ENCODE results near the gene DHRS3. TPM values are rescaled to one million over a fixed set of nuclear protein-coding genes. Genes with fewer than 3 reads are reported as not detected.
"Not testable (repeated sequence)": the region's sequence is repeated elsewhere in the genome, so short reads cannot be mapped to it uniquely, and the experiment has no call there.

The DHRS3 gene
- total RNA-seq = 64.1 and 75.4 TPM in 2 replicates

- DNase-seq (ENCODE audit: low read depth in 2 of 2) = peak; percentile 68 to 89
These were observed at the start of gene DHRS3 for GRCh38 chr1:12617901-12618660. TSS of gene DHRS3 (minus strand) at chr1:12618210. CDS start at chr1:12617348, 862 bp downstream.

- DNase-seq (ENCODE audit: low read depth in 2 of 2) = peak in 1 of 2 donors; percentile 24
These were observed 48.2 kb upstream of the DHRS3 start for GRCh38 chr1:12666141-12666735.

- no peak for DNase-seq (ENCODE audit: low read depth in 2 of 2)
These were observed 47.5 kb upstream of the DHRS3 start for GRCh38 chr1:12665511-12665910.

- no peak for DNase-seq (ENCODE audit: low read depth in 2 of 2)
These were observed 44.5 kb upstream of the DHRS3 start for GRCh38 chr1:12662556-12662955.

- DNase-seq (ENCODE audit: low read depth in 2 of 2) = no peak
These were observed 43.7 kb upstream of the DHRS3 start for GRCh38 chr1:12661606-12662219.

- DNase-seq (ENCODE audit: low read depth in 2 of 2) = peak; percentile 75 to 77
These were observed 40.8 kb upstream of the DHRS3 start for GRCh38 chr1:12658531-12659453.

- DNase-seq (ENCODE audit: low read depth in 2 of 2) = not testable (repeated sequence)
These were observed 40.0 kb upstream of the DHRS3 start for GRCh38 chr1:12657885-12658512.

GRCh38 chr1:12657060-12657884 is 39.3 kb upstream of the DHRS3 start:
- no peak for DNase-seq (ENCODE audit: low read depth in 2 of 2)

GRCh38 chr1:12656575-12656974 is 38.6 kb upstream of the DHRS3 start:
- DNase-seq (ENCODE audit: low read depth in 2 of 2) = no peak

- DNase-seq (ENCODE audit: low read depth in 2 of 2) = no peak
These were observed 36.6 kb upstream of the DHRS3 start for GRCh38 chr1:12654657-12655056.

- DNase-seq (ENCODE audit: low read depth in 2 of 2) = peak in 1 of 2 donors; percentile 12
These were observed 36.1 kb upstream of the DHRS3 start for GRCh38 chr1:12654004-12654567.

GRCh38 chr1:12649971-12650421 is 32.0 kb upstream of the DHRS3 start:
- DNase-seq (ENCODE audit: low read depth in 2 of 2) = no peak

- DNase-seq (ENCODE audit: low read depth in 2 of 2) = no peak
These were observed 30.7 kb upstream of the DHRS3 start for GRCh38 chr1:12648741-12649140.

- not testable (repeated sequence) for DNase-seq (ENCODE audit: low read depth in 2 of 2)
These were observed 27.4 kb upstream of the DHRS3 start for GRCh38 chr1:12645401-12645800.

GRCh38 chr1:12644829-12645228 is 26.8 kb upstream of the DHRS3 start:
- no peak for DNase-seq (ENCODE audit: low read depth in 2 of 2)

GRCh38 chr1:12644237-12644636 is 26.2 kb upstream of the DHRS3 start:
- DNase-seq (ENCODE audit: low read depth in 2 of 2) = no peak

GRCh38 chr1:12643785-12644184 is 25.8 kb upstream of the DHRS3 start, which contains the start of gene AADACL4:
TSS of gene AADACL4 (plus strand) at chr1:12644085. CDS start at chr1:12644547, 462 bp downstream.
- no peak for DNase-seq (ENCODE audit: low read depth in 2 of 2)

GRCh38 chr1:12643079-12643478 is 25.1 kb upstream of the DHRS3 start:
- no peak for DNase-seq (ENCODE audit: low read depth in 2 of 2)

GRCh38 chr1:12640958-12641272 is 22.9 kb upstream of the DHRS3 start:
- no peak for DNase-seq (ENCODE audit: low read depth in 2 of 2)

Measured in dermis microvascular lymphatic vessel endothelial cell (primary cell).